ENCODE data around the gene SPATA1. TPM values are rescaled to one million over a fixed set of nuclear protein-coding genes. Genes with fewer than 3 reads are reported as not detected.
A peak's percentile ranks its signal among the peaks of the same experiment; 100 is the strongest.

The SPATA1 gene
- total and polyA plus RNA-seq, 2 of the 13 experiments (the other 11 are each of a cell fraction or from before 2014, with no cell fraction given): 0.70 to 1.4 TPM

- TF ChIP-seq, protein P1, sequence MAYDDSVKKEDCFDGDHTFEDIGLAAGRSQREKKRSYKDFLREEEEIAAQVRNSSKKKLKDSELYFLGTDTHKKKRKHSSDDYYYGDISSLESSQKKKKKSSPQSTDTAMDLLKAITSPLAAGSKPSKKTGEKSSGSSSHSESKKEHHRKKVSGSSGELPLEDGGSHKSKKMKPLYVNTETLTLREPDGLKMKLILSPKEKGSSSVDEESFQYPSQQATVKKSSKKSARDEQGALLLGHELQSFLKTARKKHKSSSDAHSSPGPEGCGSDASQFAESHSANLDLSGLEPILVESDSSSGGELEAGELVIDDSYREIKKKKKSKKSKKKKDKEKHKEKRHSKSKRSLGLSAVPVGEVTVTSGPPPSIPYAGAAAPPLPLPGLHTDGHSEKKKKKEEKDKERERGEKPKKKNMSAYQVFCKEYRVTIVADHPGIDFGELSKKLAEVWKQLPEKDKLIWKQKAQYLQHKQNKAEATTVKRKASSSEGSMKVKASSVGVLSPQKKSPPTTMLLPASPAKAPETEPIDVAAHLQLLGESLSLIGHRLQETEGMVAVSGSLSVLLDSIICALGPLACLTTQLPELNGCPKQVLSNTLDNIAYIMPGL (CRISPR knock-in tag; IDR thresholded peaks at IDR 0.05; ENCODE audit: borderline replicate concordance in 1 of 2, low read depth in 1 of 2): peak in 1 of 2 experiments; percentile 43; a peak in 2 of 4 replicates
- TF ChIP-seq IKZF1 (IDR thresholded peaks at IDR 0.05) (no peak), CBX2 (IDR thresholded peaks at IDR 0.05; ENCODE audit: low read depth, low read length) (no peak), CBX2 (CRISPR knock-in tag; IDR thresholded peaks at IDR 0.05; ENCODE audit: low read depth) (no peak), PRMT3 (CRISPR knock-in tag; IDR thresholded peaks at IDR 0.05; ENCODE audit: borderline replicate concordance, low read depth) (peak; percentile 81; the same call in 1 of the 2 replicates), GLMP (CRISPR knock-in tag; IDR thresholded peaks at IDR 0.05; ENCODE audit: borderline replicate concordance) (no peak), ELF1 (CRISPR knock-in tag; IDR thresholded peaks at IDR 0.05) (peak; percentile 46), TERF1 (CRISPR knock-in tag; IDR thresholded peaks at IDR 0.05) (no peak), POLR2G (IDR thresholded peaks at IDR 0.05; ENCODE audit: low read depth, low read length) (peak; percentile 92), ZBTB49 (CRISPR knock-in tag; IDR thresholded peaks at IDR 0.05; ENCODE audit: borderline replicate concordance) (no peak), ATF1 (CRISPR knock-in tag; IDR thresholded peaks at IDR 0.05) (no peak), GZF1 (CRISPR knock-in tag; IDR thresholded peaks at IDR 0.05) (no peak), ZNF333 (CRISPR knock-in tag; IDR thresholded peaks at IDR 0.05; ENCODE audit: borderline replicate concordance) (no peak), ZNF121 (CRISPR knock-in tag; IDR thresholded peaks at IDR 0.05) (no peak), ZBTB21 (CRISPR knock-in tag; IDR thresholded peaks at IDR 0.05) (no peak), ZNF232 (CRISPR knock-in tag; IDR thresholded peaks at IDR 0.05; ENCODE audit: borderline replicate concordance) (no peak), TMF1 (CRISPR knock-in tag; IDR thresholded peaks at IDR 0.05; ENCODE audit: low read depth) (no peak; the same call in 1 of the 2 replicates), MAX (IDR thresholded peaks at IDR 0.05) (peak; percentile 58; the same call in 1 of the 2 replicates), ARNTL (CRISPR knock-in tag; IDR thresholded peaks at IDR 0.05) (0 out of 2 replicates have a peak, but pooled peaks have one; percentile 37), FOXA3 (CRISPR knock-in tag; IDR thresholded peaks at IDR 0.05) (0 out of 2 replicates have a peak, but pooled peaks have one; percentile 7), DRAP1 (CRISPR knock-in tag; IDR thresholded peaks at IDR 0.05) (no peak; the same call in 1 of the 2 replicates), MED13 (CRISPR knock-in tag; IDR thresholded peaks at IDR 0.05) (peak; percentile 20; the same call in 1 of the 2 replicates), ZNF484 (CRISPR knock-in tag; IDR thresholded peaks at IDR 0.05; ENCODE audit: borderline replicate concordance, low read depth) (no peak)
Observed at GRCh38 chr1:84506002-84506728, at the start of gene SPATA1, which contains the start of gene GNG5 (continued).
